ENCODE data around the gene CNOT2.

CNOT2 gene

GRCh38 chr12:70242695-70243509 lies at the start of gene CNOT2:
CNOT2 (plus strand) TSS chr12:70243433; CDS start chr12:70278227, 34,794 bp downstream.
- Histone ChIP-seq H3K4me3 (peak within 1 kb of the TSS; percentile 98), H3K9ac (ENCODE audit: insufficient read length) (peak within 1 kb of the TSS; percentile 95), H3K36me3 (ENCODE audit: insufficient read depth, low read length) (peaks cover 48% of the 10 kb centered on the region), H3K27ac (peak within 1 kb of the TSS; percentile 92), H3K9me3 (ENCODE audit: low read depth, low read length) (no peaks in the 10 kb centered on the region)
- no peak for DNase-seq (ENCODE audit: low read depth, low spot score)
- TF ChIP-seq EZH2 (IDR thresholded peaks at IDR 0.05) (no peak), FOXP2 (optimal IDR thresholded peaks at IDR 0.05; ENCODE audit: control extremely low read depth, extremely low read length, insufficient read depth) (peak; percentile 4), POLR2AphosphoS5 (IDR thresholded peaks at IDR 0.05; ENCODE audit: borderline replicate concordance, low read depth, low read length) (peak; percentile 83)

GRCh38 chr12:70194076-70194475 lies 49.2 kb upstream of the CNOT2 start:
- Histone ChIP-seq H3K4me3 (no peak overlapping the region), H3K9ac (ENCODE audit: insufficient read length) (no peak overlapping the region), H3K36me3 (ENCODE audit: insufficient read depth, low read length) (no peaks in the 10 kb centered on the region), H3K27ac (no peak overlapping the region), H3K9me3 (ENCODE audit: low read depth, low read length) (no peaks in the 10 kb centered on the region)
- DNase-seq (ENCODE audit: low read depth, low spot score): no peak
- TF ChIP-seq FOXP2 (optimal IDR thresholded peaks at IDR 0.05; ENCODE audit: control extremely low read depth, extremely low read length, insufficient read depth) (no peak), POLR2AphosphoS5 (IDR thresholded peaks at IDR 0.05; ENCODE audit: borderline replicate concordance, low read depth, low read length) (no peak), EZH2 (IDR thresholded peaks at IDR 0.05) (no peak)

- no peak for DNase-seq (ENCODE audit: low read depth, low spot score)
- H3K36me3 ChIP-seq (ENCODE audit: insufficient read depth, low read length): no peaks in the 10 kb centered on the region
- H3K4me3 ChIP-seq: peak overlapping the region; percentile 40
- no peak for TF ChIP-seq POLR2AphosphoS5 (IDR thresholded peaks at IDR 0.05; ENCODE audit: borderline replicate concordance, low read depth, low read length)
- no peak for TF ChIP-seq EZH2 (IDR thresholded peaks at IDR 0.05)
- TF ChIP-seq FOXP2 (optimal IDR thresholded peaks at IDR 0.05; ENCODE audit: control extremely low read depth, extremely low read length, insufficient read depth): no peak
- H3K9me3 ChIP-seq (ENCODE audit: low read depth, low read length): no peaks in the 10 kb centered on the region
- peak overlapping the region; percentile 49 for H3K9ac ChIP-seq (ENCODE audit: insufficient read length)
- peak overlapping the region; percentile 91 for H3K27ac ChIP-seq
Measured at GRCh38 chr12:70196811-70197281, 46.4 kb upstream of the CNOT2 start.

GRCh38 chr12:70197345-70197744 lies 45.9 kb upstream of the CNOT2 start:
- DNase-seq (ENCODE audit: low read depth, low spot score): peak; percentile 66
- peak overlapping the region; percentile 91 for H3K27ac ChIP-seq
- peak overlapping the region; percentile 40 for H3K4me3 ChIP-seq
- no peak for TF ChIP-seq EZH2 (IDR thresholded peaks at IDR 0.05)
- TF ChIP-seq POLR2AphosphoS5 (IDR thresholded peaks at IDR 0.05; ENCODE audit: borderline replicate concordance, low read depth, low read length): no peak
- no peak for TF ChIP-seq FOXP2 (optimal IDR thresholded peaks at IDR 0.05; ENCODE audit: control extremely low read depth, extremely low read length, insufficient read depth)
- no peaks in the 10 kb centered on the region for H3K9me3 ChIP-seq (ENCODE audit: low read depth, low read length)
- H3K36me3 ChIP-seq (ENCODE audit: insufficient read depth, low read length): no peaks in the 10 kb centered on the region
- peak overlapping the region; percentile 49 for H3K9ac ChIP-seq (ENCODE audit: insufficient read length)

- TF ChIP-seq EZH2 (IDR thresholded peaks at IDR 0.05) (no peak), POLR2AphosphoS5 (IDR thresholded peaks at IDR 0.05; ENCODE audit: borderline replicate concordance, low read depth, low read length) (no peak), FOXP2 (optimal IDR thresholded peaks at IDR 0.05; ENCODE audit: control extremely low read depth, extremely low read length, insufficient read depth) (no peak)
- Histone ChIP-seq H3K4me3 (no peak overlapping the region), H3K27ac (no peak overlapping the region), H3K36me3 (ENCODE audit: insufficient read depth, low read length) (no peaks in the 10 kb centered on the region), H3K9ac (ENCODE audit: insufficient read length) (no peak overlapping the region), H3K9me3 (ENCODE audit: low read depth, low read length) (no peaks in the 10 kb centered on the region)
- no peak for DNase-seq (ENCODE audit: low read depth, low spot score)
Measured at GRCh38 chr12:70213707-70214106, 29.5 kb upstream of the CNOT2 start.

- no peak overlapping the region for H3K9ac ChIP-seq (ENCODE audit: insufficient read length)
Measured at GRCh38 chr12:70214972-70215617, 28.1 kb upstream of the CNOT2 start.

GRCh38 chr12:70217416-70217815 lies 25.8 kb upstream of the CNOT2 start:
- DNase-seq (ENCODE audit: low read depth, low spot score): no peak
- Histone ChIP-seq H3K9ac (ENCODE audit: insufficient read length) (no peak overlapping the region), H3K36me3 (ENCODE audit: insufficient read depth, low read length) (no peaks in the 10 kb centered on the region), H3K4me3 (no peak overlapping the region), H3K27ac (no peak overlapping the region), H3K9me3 (ENCODE audit: low read depth, low read length) (no peaks in the 10 kb centered on the region)
- TF ChIP-seq FOXP2 (optimal IDR thresholded peaks at IDR 0.05; ENCODE audit: control extremely low read depth, extremely low read length, insufficient read depth): no peak
- TF ChIP-seq POLR2AphosphoS5 (IDR thresholded peaks at IDR 0.05; ENCODE audit: borderline replicate concordance, low read depth, low read length): no peak
- TF ChIP-seq EZH2 (IDR thresholded peaks at IDR 0.05): no peak

More at GRCh38 chr12:70214972-70215617, 28.1 kb upstream of the CNOT2 start:
- no peak overlapping the region for H3K27ac ChIP-seq
- H3K9me3 ChIP-seq (ENCODE audit: low read depth, low read length): no peaks in the 10 kb centered on the region
- H3K4me3 ChIP-seq: no peak overlapping the region
- no peak for DNase-seq (ENCODE audit: low read depth, low spot score)
- no peaks in the 10 kb centered on the region for H3K36me3 ChIP-seq (ENCODE audit: insufficient read depth, low read length)
- TF ChIP-seq POLR2AphosphoS5 (IDR thresholded peaks at IDR 0.05; ENCODE audit: borderline replicate concordance, low read depth, low read length) (no peak), EZH2 (IDR thresholded peaks at IDR 0.05) (no peak), FOXP2 (optimal IDR thresholded peaks at IDR 0.05; ENCODE audit: control extremely low read depth, extremely low read length, insufficient read depth) (no peak)

- Histone ChIP-seq H3K27ac (no peak overlapping the region), H3K9me3 (ENCODE audit: low read depth, low read length) (no peaks in the 10 kb centered on the region), H3K4me3 (no peak overlapping the region), H3K9ac (ENCODE audit: insufficient read length) (no peak overlapping the region), H3K36me3 (ENCODE audit: insufficient read depth, low read length) (no peaks in the 10 kb centered on the region)
- TF ChIP-seq EZH2 (IDR thresholded peaks at IDR 0.05) (no peak), POLR2AphosphoS5 (IDR thresholded peaks at IDR 0.05; ENCODE audit: borderline replicate concordance, low read depth, low read length) (no peak), FOXP2 (optimal IDR thresholded peaks at IDR 0.05; ENCODE audit: control extremely low read depth, extremely low read length, insufficient read depth) (no peak)
- no peak for DNase-seq (ENCODE audit: low read depth, low spot score)
Measured at GRCh38 chr12:70221626-70222025, 21.6 kb upstream of the CNOT2 start.
